Measurements from ENCODE around the gene AP3M1. TPM values are rescaled to one million over a fixed set of nuclear protein-coding genes. Genes with fewer than 3 reads are reported as not detected.

The AP3M1 gene
- total RNA-seq, 1 experiment from 2014 or later = 34.4 TPM

DNA sequence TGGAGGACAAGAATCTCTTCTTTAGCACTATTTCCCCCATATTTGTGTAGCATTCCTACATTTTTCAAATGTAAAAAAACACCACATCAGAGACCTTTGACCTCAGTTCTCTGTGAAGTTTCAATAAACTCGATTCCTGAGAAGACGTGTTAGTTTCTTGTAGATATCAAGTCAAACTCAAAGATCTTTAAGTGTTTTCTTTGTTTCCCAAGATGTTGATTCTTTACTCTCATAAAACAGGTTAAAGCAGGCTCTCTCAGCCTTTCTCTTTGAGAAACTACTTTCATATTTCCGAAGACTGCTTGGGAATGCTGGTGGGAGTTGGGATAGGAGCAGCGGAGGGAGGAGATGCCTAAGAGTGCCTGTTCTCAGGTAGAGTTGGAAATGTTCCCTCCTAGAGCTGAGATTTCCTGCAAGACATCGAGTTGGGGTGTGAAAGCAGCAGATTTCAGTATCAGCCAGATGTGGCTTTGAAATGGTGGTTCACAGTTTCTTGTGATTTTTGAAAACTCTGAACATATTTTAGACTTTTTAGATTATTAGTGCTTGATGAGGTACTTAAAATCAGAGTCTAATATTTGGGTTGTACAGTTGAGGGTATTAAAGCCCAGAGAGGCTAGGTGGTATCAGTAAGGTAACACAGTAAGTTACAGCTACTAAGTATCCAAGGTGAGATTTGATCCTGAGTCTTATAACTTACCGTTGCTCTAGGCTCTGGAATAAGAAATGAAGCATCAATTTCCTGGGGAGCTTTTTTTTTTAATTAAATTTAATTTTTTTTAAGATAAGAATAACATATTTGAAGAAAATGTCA is 14.3 kb upstream of the AP3M1 start:
- Histone ChIP-seq H3K27ac (ENCODE audit: low read depth, low read length) (no peak overlapping the region), H3K4me2 (ENCODE audit: low read length) (peak overlapping the region; percentile 31; the same call in 1 of the 2 replicates), H3K79me2 (ENCODE audit: insufficient read depth, low read length) (peaks cover 38% of the 10 kb centered on the region), H3K9ac (ENCODE audit: low read length) (no peak overlapping the region), H4K20me1 (ENCODE audit: insufficient read depth) (no peaks in the 10 kb centered on the region), H3K9me3 (ENCODE audit: control insufficient read depth in 1 of 2, insufficient read depth in 1 of 2, low read depth in 1 of 2, low read length in 2 of 2) (no peaks in the 10 kb centered on the region), H3K9me2 (ENCODE audit: insufficient read depth) (no peaks in the 10 kb centered on the region), H3K36me3 (ENCODE audit: control insufficient read depth in 1 of 2, insufficient read depth in 2 of 2, low read length in 2 of 2) (no peaks in the 10 kb centered on the region), H3K4me3 (replicated peaks in 1 of 2; ENCODE audit: low read depth in 1 of 2, low read length in 2 of 2) (no peak overlapping the region), H3K27me3 (ENCODE audit: insufficient read depth, low read length) (no peaks in the 10 kb centered on the region), H3K4me1 (ENCODE audit: control insufficient read depth in 1 of 2, insufficient read depth in 2 of 2, low read length in 2 of 2) (peaks cover 8 to 13% of the 10 kb centered on the region in 2 experiments; a peak in 3 of 4 replicates), H2AFZ (ENCODE audit: low read depth, low read length, poor library complexity, severe bottlenecking) (no peak overlapping the region)
- ATAC-seq (no peak), DNase-seq (ENCODE audit: low read depth, low spot score) (no peak)
- ChIA-PET RAD21 (ENCODE audit: low non-redundant PET in 1 of 2, low total read pairs in 2 of 2, uncharacterized antibody in 2 of 2, unreplicated experiment in 2 of 2) (no interaction called here), CTCF (no interaction called here), POLR2A (interaction anchor here (0.8 to 1.1 kb wide), 2 partner anchors 9 to 11 kb away, joined by 3 read pairs; no protein-coding TSS in a partner anchor)
- no TSS peak for BruUV-seq (replicated peaks)
- TF ChIP-seq EGR1 (IDR thresholded peaks at IDR 0.05; ENCODE audit: low read depth) (no peak), SRF (IDR thresholded peaks at IDR 0.05; ENCODE audit: low read depth) (no peak), CBX3 (IDR thresholded peaks at IDR 0.05; ENCODE audit: low read depth) (no peak), MAX (IDR thresholded peaks at IDR 0.05) (no peak)
- intact Hi-C loops (cut with micrococcal nuclease) = no loop called here

- H3K9me3 ChIP-seq (ENCODE audit: control insufficient read depth in 1 of 2, insufficient read depth in 1 of 2, low read depth in 1 of 2, low read length in 2 of 2) = no peaks in the 10 kb centered on the region
- no peak overlapping the region for H3K4me3 ChIP-seq (replicated peaks in 1 of 2; ENCODE audit: low read depth in 1 of 2, low read length in 2 of 2)
- no peaks in the 10 kb centered on the region for H3K27me3 ChIP-seq (ENCODE audit: insufficient read depth, low read length)
- no peak overlapping the region for H2AFZ ChIP-seq (ENCODE audit: low read depth, low read length, poor library complexity, severe bottlenecking)
- H3K4me2 ChIP-seq (ENCODE audit: low read length) = no peak overlapping the region
- TF ChIP-seq ZNF274 (IDR thresholded peaks at IDR 0.05; ENCODE audit: low read depth, low read length) = no peak
- TF ChIP-seq, protein P1, sequence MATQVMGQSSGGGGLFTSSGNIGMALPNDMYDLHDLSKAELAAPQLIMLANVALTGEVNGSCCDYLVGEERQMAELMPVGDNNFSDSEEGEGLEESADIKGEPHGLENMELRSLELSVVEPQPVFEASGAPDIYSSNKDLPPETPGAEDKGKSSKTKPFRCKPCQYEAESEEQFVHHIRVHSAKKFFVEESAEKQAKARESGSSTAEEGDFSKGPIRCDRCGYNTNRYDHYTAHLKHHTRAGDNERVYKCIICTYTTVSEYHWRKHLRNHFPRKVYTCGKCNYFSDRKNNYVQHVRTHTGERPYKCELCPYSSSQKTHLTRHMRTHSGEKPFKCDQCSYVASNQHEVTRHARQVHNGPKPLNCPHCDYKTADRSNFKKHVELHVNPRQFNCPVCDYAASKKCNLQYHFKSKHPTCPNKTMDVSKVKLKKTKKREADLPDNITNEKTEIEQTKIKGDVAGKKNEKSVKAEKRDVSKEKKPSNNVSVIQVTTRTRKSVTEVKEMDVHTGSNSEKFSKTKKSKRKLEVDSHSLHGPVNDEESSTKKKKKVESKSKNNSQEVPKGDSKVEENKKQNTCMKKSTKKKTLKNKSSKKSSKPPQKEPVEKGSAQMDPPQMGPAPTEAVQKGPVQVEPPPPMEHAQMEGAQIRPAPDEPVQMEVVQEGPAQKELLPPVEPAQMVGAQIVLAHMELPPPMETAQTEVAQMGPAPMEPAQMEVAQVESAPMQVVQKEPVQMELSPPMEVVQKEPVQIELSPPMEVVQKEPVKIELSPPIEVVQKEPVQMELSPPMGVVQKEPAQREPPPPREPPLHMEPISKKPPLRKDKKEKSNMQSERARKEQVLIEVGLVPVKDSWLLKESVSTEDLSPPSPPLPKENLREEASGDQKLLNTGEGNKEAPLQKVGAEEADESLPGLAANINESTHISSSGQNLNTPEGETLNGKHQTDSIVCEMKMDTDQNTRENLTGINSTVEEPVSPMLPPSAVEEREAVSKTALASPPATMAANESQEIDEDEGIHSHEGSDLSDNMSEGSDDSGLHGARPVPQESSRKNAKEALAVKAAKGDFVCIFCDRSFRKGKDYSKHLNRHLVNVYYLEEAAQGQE (IDR thresholded peaks at IDR 0.05; ENCODE audit: low read depth) = no peak
- TF ChIP-seq ELF1 (IDR thresholded peaks at IDR 0.05; ENCODE audit: borderline replicate concordance, low read depth) = no peak
- no peak for TF ChIP-seq ZBTB33 (IDR thresholded peaks at IDR 0.05; ENCODE audit: extremely low read depth, insufficient replicate concordance, low read length)
- no peak for TF ChIP-seq RAD21 (IDR thresholded peaks at IDR 0.05; ENCODE audit: low read depth)
- RAD21 ChIA-PET (ENCODE audit: low non-redundant PET in 1 of 2, low total read pairs in 2 of 2, uncharacterized antibody in 2 of 2, unreplicated experiment in 2 of 2) = no interaction called here
- H3K79me2 ChIP-seq (ENCODE audit: insufficient read depth, low read length) = peaks cover 47% of the 10 kb centered on the region
- H3K4me1 ChIP-seq (ENCODE audit: control insufficient read depth in 1 of 2, insufficient read depth in 2 of 2, low read length in 2 of 2) = peaks cover 8 to 13% of the 10 kb centered on the region in 2 experiments; a peak in 3 of 4 replicates
- intact Hi-C loops (cut with micrococcal nuclease) = no loop called here
- BruUV-seq (replicated peaks) = no TSS peak
- ATAC-seq (no peak), DNase-seq (ENCODE audit: low read depth, low spot score) (no peak)
- H3K9ac ChIP-seq (ENCODE audit: low read length) = no peak overlapping the region
- POLR2A ChIA-PET = no interaction called here
- H3K27ac ChIP-seq (ENCODE audit: low read depth, low read length) = no peak overlapping the region
- CTCF ChIA-PET = no interaction called here
- H3K36me3 ChIP-seq (ENCODE audit: control insufficient read depth in 1 of 2, insufficient read depth in 2 of 2, low read length in 2 of 2) = no peaks in the 10 kb centered on the region
- no peaks in the 10 kb centered on the region for H4K20me1 ChIP-seq (ENCODE audit: insufficient read depth)
- no peaks in the 10 kb centered on the region for H3K9me2 ChIP-seq (ENCODE audit: insufficient read depth)
Observed at GRCh38 chr10:74163319-74164068, 12.9 kb upstream of the AP3M1 start.

Measured in HCT116 (cell line).